ENCODE measurements around the gene CCNI2. TPM values are rescaled to one million over a fixed set of nuclear protein-coding genes. Genes with fewer than 3 reads are reported as not detected.

CCNI2 gene, protein sequence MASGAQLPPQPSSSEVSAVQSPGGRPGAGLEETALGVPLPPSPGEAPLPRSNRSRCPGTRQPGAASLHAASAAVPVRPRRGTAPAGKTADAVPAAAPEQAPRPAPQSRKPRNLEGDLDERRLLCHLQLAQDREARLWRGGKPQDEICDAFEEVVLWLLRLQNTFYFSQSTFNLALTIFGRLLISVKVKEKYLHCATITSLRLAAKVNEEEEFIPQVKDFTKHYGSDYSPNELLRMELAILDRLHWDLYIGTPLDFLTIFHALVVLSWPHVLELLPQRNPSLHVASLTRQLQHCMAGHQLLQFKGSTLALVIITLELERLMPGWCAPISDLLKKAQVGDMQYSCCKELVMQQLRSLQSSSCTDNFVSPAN
- total RNA-seq = 0.30 TPM

DNA sequence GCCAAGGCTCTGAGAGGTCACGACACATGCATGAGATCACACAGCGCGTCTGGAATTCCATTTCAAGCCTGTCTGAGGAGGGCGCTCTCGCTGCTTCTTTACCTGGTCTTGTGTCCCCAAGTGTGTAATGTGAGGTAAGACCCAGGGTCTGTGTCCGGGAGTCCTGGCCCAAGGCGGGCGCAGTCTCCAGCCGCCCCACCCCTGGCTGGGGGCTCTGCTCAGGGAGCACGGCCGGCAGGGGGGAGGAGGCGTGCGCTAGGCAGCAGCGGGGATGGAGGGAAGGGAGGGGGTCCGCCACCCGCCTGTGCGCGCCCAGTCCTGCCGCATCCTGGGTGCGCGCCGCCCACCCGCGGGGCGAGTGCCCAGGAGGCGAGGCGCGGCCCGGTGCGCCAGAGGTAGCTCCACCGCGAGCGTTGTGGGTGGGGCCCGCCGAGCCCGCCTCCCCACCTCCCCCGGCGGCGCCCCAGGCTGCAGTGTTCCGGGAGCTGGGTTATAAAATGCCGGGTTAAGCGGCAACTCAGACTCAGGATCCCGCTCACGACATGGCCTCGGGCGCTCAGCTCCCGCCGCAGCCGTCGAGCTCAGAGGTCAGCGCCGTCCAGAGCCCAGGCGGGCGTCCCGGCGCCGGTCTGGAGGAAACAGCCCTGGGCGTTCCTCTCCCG is at the start of gene CCNI2:
Gene CCNI2, plus strand, starts transcription at position 473 of the 662 bp plus-strand sequence. Its CDS starts 70 bp downstream, at position 543.
- DNase-seq = no peak

DNA sequence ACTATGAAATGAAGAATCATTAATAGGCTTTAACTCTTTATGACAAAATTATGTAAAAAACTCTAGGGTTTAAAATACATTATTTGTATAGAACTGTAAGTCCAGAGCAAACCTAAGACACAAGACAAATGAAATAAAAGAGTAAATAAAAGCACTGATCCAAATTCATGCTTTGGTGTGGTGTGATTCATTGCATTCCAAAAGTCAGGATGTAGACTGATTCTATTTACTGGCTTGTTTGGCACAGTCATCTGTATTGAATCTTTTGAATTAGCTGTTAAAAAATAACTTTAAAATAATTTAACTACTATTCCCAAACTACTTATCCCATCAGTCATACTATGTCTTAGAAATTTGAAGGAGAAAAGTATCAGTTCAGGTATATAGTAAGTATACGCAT is 42.4 kb upstream of the CCNI2 start:
- no peak for DNase-seq

DNA sequence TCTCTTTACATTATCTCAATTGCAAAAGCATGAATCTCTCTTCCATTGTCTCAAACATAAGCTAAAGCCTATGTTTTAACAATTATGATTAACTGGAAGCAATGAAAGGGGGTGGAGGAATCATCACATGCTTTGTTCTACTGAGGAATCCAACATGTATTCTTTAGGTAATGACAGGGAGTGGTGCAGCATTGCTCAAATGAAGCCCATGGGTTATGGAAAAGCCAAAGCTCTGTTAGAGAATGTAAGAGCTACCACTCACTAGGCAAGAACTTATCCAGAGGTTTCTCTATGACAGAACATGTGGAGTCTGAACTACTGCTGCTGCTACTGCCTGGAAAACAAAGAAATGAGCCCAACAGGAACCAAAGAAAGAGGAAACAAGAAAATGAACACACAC is 38.6 kb upstream of the CCNI2 start:
- DNase-seq = no peak

DNA sequence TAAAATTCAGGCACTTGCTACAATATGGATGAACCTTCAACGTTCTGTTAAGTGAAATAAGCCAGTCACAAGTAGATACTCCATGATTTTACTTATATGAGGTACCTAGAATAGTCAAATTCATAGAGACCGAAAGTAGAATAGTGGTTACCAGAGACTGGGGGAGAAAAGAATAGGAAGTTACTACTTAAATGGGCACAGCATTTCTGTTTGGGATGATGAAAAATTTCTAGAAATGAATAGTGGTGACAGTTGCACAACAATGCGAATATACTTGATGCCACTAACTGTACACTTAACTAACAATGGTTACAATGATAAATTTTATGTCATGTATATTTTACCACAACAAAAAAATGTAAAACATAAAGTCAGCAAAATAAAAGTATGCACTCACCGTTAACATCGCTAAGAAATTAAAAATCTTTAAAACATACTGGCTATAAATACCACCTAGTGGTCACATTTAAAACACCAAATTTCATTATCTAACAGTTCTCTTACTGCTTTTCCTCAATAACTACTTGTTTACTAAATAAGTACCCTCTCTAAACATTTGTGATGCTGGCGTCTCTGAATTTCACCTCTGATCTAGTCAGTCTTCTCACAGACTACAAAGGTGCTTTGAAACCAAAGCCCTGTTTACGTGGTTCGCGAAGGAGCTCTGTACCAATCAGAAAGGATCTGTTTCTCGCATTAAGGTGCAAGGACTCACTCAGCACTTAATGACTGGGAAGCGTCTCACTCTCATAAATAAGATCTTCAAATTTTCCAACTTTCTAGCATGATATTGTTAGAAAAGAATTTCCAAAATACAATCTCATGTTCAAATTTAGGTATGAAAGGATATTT is 32.5 kb upstream of the CCNI2 start:
- DNase-seq = peak; percentile 3

DNA sequence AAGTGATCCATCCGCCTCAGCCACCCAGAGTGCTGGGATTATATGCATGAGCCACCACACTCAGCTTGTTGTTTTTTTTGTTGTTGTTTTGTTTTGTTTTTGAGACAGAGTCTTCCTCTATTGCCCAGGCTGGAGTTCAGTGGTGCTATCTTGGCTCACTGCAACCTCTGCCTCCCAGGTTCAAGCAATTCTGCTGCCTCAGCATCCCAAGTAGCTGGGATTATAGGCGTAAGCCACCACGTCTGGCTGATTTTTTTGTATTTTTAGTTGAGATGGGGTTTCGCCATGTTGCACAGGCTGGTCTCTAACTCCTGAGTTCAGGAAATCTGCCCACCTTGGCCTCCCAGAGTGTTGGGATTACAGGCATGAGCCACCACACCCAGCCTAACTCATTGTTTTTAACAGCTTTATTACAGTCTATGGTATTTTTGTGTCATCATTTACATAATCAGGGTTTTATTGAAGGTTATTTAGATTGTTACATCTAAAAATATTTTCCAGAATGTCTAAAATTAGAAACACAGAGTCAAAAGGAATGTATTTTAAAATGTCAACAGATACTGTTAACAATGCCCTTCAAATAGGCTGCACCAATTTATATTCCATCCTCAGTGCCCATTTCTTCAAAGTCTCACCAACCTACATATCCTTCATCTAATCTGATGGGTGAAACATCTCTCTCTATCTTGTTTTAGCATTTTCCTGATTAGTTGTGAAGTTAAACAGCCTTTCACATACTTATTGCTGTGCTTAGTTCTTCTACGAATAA is 28.5 kb upstream of the CCNI2 start:
- no peak for DNase-seq

DNA sequence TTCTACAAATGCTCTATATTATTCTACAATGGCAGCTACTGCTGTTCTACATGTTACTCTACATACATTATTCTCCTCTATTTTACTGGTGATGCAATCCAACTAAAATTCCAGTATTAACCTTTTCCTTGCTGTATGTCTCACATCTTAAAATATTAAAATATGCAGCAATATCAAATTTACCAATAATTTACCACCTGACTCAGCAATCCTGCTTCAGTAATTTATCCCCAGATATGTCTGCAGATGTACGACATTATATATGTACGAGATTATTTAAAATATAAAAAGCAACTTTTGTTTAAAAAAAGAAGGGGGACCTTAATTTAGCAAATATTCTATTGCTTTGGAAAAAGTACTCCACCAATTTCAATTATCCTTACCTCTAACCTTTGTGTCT is 21.5 kb upstream of the CCNI2 start:
- no peak for DNase-seq

DNA sequence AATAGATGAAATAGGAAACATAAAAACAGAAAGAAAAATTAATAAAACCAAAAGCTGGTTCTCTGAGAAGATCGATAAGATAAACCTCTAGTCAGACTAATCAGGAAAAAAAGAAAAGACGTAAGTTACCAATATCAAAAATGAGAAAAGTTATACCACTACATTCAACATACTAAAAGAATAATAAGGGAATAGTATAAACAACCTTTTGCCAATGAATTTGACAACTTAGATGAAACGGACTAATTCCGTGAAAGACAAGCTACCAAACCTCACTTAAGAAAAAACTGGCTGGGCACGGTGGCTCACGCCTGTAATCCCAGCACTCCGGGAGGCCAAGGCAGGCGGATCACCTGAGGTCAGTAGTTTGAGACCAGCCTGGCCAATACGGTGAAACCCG is 17.3 kb upstream of the CCNI2 start:
- no peak for DNase-seq

DNA sequence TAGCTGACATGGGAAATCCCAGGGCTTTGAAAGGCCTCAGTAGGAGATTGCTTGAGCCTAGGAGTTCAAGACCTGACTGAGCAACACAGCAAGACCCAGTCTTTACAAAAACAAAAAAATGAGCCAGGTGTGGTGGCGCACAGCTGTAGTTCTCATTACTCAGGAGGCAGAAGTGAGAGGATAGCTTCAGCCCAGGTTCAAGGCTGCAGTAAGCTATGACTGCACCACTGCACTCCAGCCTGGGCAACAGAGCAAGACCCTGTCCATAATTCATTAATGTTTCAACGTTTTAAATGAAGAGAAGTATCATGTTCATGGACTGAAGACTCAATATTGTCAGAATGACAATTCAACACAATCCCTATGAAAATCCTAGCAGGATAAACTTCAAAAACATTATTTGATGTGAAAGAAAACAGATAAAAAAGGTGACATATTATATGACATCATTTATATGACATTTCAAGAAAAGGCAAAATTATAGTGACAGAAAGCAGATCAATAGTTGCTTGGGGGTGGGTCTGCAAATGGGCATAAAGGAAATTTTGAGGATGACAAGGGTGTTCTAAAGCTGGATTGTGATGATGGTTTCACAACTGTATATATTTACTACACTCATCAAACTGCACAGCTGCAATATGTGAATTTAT is 13.6 kb upstream of the CCNI2 start:
- DNase-seq = no peak

DNA sequence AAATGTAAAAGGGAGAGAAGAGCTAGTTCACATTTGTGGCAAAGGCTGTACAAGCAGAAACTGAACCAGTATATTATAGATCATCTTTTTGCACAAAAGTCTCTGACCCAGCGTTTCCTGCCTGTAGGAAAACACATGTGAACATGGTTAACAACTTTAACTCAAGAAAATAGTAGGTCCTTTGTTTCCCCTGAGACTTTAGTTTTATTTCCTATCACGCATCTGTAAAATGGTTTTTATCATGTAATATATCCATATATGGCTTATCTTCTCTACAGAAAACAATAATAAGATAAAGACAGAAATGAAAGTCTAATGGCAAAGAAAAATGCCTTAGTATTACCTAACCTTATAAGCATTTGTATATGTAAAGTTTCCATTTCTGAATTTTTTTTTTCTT is 12.5 kb upstream of the CCNI2 start:
- DNase-seq = no peak

DNA sequence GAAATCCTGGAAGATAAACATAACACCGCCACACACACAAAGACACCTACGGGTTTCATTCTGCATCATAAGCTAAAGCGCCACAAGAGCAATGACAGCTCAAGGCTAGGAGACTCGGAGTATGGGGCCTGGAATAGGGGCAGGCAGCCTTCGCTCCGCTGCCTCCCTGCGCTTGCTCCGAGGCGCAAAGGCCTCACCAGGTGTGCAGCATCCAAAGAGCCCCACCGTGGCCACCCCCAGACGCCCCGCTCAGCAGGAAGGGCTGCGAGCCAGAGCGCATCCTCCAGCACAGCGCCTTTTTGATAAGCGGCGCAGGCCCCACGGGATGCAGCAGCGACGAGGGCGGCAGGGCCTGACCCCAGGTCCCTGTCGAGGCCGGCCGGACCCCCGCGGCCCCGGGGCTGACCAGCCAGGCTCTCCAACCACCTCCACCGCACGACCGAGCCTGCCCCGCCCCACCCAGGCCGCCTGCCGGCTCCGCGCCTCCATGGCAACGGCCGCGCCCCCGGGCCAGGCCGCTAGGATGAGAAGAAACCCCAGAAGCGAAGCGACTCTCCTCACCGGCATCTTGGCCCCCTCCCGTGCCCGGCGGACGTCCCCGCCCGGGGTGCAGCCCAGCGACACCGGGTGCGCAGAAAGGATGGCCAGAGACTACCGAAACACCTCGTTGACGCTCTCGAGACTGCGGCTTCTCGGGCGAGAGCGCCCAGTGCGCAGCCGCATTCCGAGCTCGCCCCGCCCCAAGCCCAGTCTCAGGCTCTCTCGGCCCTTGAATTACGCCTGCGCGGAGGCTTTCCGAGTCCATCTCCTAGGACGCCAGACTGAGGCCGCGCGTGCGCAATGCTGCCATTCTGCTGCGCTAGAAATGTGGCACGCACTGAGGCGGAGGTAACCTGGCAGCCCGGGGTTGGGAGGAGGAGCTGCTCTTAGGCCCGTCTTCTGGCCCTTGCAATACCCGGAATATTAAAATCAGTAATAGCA is 10.1 kb upstream of the CCNI2 start, which contains the start of gene KIF3A:
Gene KIF3A, minus strand, starts transcription at position 694 of the 981 bp plus-strand sequence. Its CDS starts 127 bp downstream, at position 567.
- DNase-seq = peak; percentile 76

DNA sequence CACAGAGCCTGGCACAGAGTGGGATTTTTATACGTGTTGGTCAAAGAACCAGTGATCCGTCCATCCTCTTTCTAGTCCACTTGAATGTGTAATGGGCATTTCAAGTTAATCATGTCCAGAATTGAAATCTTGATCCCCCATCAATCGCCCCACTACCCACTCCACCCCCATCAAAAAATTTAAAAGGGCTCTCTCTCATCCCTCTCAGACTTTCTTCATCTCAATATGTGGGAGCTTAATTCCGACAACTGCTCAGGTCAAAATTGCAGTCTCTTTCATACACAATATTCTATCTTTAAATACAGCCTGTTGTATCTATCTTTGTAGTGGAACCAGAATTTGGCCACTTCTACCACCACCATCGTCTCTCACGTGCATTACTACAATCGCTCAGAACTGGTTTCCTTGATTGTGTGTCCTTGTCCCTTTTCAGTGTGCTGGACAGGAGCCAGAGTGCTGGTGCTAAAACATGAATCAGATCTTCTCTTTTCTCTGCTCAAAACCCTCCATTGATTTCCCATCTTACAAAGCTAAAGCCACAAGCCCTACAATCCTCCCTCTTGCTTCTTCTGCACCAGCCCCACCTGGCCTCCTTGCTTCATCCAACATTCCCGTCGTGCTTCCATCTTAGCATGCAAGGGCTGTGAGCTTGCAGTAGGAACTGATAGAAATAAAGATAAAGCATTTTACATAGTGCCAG is 9.1 kb upstream of the CCNI2 start:
- DNase-seq = no peak

DNA sequence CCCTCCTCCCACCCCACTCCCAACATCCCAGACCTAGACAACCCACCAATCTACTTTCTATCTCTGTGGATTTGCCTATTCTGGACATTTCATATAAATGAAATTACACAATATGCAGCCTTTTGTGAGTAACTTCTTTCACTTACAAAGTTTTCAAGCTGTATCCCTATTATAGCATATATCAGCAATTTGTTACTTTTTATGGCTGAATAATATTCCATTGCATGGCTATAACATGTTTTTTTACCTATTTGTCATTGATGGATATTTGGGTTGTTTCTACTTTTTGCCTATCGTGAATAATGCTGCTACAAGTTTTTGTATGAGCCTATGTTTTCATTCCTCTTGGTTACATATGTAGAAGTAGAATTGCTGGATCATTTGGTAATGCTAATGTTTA is 8.0 kb upstream of the CCNI2 start:
- DNase-seq = no peak

DNA sequence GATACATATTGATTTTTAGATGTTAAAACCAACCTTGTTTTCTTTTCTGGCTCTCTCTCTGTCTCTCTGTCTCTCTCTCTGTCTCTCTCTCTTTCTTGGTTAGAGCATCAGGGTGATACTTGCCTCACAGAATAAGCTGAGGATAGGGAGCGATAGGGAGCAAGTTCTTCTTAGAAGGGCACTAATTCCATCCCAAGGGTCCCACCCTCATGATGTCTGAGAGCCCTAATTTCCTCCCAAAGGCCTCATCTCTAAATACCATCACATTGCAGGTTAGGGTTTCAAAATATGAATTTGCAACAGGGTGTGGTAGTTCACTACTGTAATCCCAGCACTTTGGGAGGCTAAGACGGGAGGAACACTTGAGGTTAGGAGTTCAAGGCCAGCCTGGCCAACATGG is 5.1 kb upstream of the CCNI2 start:
- no peak for DNase-seq

DNA sequence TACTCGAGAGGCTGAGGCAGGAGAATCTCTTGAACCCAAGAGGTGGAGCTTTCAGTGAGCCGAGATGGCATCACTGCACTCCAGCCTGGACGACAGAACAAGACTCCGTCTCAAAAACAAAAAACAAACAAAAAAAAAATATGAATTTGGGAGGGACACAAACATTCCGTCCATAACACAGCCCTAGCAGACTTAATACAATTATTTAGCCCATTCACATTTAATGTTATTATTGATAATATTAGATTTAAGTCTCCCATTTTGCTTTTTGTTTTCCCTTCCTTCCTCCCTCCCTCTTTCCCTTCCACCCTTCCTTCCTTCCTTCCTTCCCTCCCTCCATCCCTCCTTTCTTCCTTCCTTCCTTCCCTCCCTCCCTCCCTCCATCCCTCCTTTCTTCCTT is 4.6 kb upstream of the CCNI2 start:
- no peak for DNase-seq

DNA sequence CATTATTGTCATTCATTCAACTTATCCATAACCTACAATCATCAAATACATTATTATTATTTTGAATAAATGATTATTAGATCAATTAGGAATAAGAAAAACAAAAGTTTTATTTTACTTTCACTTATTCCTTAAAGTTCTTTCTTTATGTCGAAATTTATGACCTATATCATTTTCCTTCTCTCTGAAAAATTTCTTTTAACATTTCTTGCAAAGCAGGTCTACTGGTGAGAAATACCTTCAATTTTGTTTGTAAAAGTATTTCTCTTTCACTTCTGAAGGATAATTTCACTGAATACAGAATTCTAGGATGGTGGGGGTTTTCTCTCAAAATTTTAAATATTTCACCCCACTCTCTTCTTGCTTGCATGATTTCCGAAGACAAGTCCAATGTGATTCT is 2.6 kb upstream of the CCNI2 start:
- DNase-seq = no peak

DNA sequence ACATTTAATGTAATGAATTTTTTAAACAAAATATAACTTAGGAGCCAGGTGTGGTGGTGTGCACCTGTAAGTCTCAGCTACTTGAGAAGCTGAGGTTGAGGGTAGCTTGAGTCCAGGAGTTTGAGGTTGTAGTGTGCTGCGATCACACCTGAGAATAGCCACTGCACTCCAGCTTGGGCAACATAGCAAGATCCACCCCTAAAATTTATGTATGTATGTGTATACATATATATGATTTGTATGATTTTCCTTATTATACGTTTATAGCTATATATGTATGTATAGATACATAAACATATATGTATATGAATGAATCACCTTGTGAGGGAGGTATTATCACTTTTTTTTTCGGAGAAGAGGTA is 653 bp upstream of the CCNI2 start:
- DNase-seq = no peak

DNA sequence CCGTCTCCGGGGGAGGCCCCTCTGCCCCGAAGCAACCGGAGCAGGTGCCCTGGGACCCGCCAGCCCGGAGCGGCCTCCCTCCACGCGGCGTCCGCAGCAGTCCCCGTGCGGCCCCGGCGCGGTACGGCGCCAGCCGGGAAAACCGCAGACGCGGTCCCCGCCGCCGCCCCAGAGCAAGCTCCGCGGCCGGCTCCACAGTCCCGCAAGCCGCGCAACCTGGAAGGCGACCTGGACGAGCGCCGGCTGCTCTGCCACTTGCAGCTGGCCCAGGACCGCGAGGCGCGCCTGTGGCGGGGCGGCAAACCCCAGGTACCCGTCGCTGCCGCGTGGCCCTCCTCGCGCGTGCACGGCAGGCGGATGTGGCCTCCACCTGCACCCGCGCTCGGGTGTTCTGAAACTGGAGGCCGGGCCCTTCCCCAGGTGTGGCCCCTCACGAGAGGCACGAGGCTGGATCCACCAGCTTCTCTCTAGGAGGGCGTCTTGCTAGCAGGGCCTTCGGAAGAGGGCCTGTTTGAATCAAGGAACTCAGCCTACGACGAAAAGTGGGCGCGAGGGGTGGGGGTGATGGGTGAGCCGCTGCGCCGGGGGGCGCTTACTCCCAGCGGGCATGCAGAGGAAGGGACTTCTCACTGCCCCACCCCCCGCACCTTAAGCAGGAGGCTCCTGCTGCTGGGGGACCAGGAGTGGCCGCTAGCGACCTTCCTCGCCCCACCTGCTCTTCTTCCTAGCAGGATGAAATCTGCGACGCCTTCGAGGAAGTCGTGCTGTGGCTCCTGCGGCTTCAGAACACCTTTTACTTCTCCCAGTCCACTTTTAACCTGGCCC is 602 bp downstream of the CCNI2 start:
- no peak for DNase-seq

DNA sequence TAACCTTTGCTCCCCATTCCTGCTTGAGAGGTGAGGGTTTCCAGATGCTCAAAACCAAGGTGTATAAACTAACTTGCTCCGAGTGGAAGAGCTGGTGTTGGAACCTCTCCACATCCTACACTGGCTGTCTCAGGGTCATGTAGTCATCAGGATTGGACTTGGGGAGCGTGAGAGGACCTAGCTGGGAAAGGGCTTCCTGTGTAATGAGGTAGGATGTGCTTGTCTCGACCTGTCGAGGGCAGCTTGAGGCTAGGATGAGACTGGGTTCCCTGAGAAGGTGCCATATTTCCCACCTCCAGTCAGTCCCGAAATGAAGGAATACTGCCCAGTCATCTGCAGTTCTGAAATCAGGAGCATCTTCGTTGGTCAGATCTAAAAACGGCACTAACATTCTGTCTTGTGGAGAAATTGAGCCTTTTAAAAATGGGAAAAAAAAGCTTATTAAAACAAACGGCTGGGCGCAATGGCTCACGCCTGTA is 1.3 kb downstream of the CCNI2 start:
- DNase-seq = no peak

DNA sequence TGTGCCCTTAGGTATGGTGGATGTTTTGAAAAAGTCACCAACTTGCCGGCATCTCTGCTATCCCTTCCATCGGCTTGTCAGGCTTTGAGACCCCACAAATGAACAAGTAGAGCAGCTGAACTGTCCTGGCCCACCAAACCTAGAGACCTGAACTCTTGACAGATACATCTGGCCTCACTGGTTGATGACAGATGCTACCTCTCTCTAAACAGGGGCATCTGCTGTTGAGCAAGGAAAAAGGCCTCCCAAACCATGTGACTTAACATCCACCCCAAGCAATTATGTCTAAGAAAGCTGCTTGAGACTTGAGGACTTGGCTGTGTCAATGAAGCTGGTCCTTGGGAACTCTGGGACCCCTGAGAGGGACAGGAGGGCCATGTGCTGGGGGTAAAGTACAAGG is 2.3 kb downstream of the CCNI2 start:
- no peak for DNase-seq
